H9 (cell line): ENCODE results near the gene NCOA4. TPM values are rescaled to one million over a fixed set of nuclear protein-coding genes. Genes with fewer than 3 reads are reported as not detected.

Source experiments
- DNase-seq: peaks from one replicate; pipeline ENCODE4 v3.0.0-alpha.2; 2017
- H2AFZ ChIP-seq: one replicate; pipeline ENCODE4 v1.6.1; 2013; ENCODE audit warnings: mild to moderate bottlenecking, low read length, control low read depth, moderate library complexity
- H2AK5ac ChIP-seq: 2 replicates; pipeline ENCODE4 v1.6.1; 2013; ENCODE audit warnings: low read length, control low read depth, mixed read lengths; ENCODE audit not compliant: insufficient read length
- H2BK120ac ChIP-seq: one replicate; pipeline ENCODE4 v1.6.1; 2013; ENCODE audit warnings: low read depth, mild to moderate bottlenecking, low read length, control low read depth, inconsistent platforms; ENCODE audit not compliant: poor library complexity, severe bottlenecking
- H2BK12ac ChIP-seq: 2 replicates; pipeline ENCODE4 v1.6.1; 2013; ENCODE audit warnings: low read length, control low read depth, mixed read lengths, low read depth; ENCODE audit not compliant: insufficient read length
- H2BK15ac ChIP-seq: 2 replicates; pipeline ENCODE4 v1.6.1; 2013; ENCODE audit warnings: low read depth, low read length, control low read depth
- H2BK20ac ChIP-seq: one replicate; pipeline ENCODE4 v1.6.1; 2013; ENCODE audit warnings: low read depth, mild to moderate bottlenecking, low read length, control low read depth, inconsistent platforms; ENCODE audit not compliant: poor library complexity, severe bottlenecking
- H2BK5ac ChIP-seq: 2 replicates; pipeline ENCODE4 v1.6.1; 2013; ENCODE audit warnings: low read length, control low read depth, mixed read lengths; ENCODE audit not compliant: insufficient read length
- H3K14ac ChIP-seq: 2 replicates; pipeline ENCODE4 v1.6.1; 2013; ENCODE audit warnings: low read length, control low read depth; ENCODE audit not compliant: insufficient read depth
- H3K18ac ChIP-seq: 2 replicates; pipeline ENCODE4 v1.6.1; 2013; ENCODE audit warnings: low read depth, mild to moderate bottlenecking, mixed read lengths, low read length, control low read depth; ENCODE audit not compliant: insufficient read length
- H3K23ac ChIP-seq: 2 replicates; pipeline ENCODE4 v1.6.1; 2013; ENCODE audit warnings: low read length, control low read depth, mixed read lengths, low read depth; ENCODE audit not compliant: insufficient read length
- H3K23me2 ChIP-seq: 2 replicates; pipeline ENCODE4 v1.6.1; 2013; ENCODE audit warnings: low read depth, mild to moderate bottlenecking, mixed read lengths, low read length, control low read depth; ENCODE audit not compliant: insufficient read length, poor library complexity, severe bottlenecking
- H3K27ac ChIP-seq: 2 replicates; pipeline ENCODE4 v1.5.1; 2013; ENCODE audit warnings: low read length, control low read depth, mixed read lengths, low read depth; ENCODE audit not compliant: insufficient read length
- H3K27me3 ChIP-seq: 2 replicates; pipeline ENCODE4 v1.6.1; 2013; ENCODE audit warnings: low read length, control low read depth, inconsistent platforms; ENCODE audit not compliant: insufficient read depth
- H3K4ac ChIP-seq: 2 replicates; pipeline ENCODE4 v1.6.1; 2013; ENCODE audit warnings: low read depth, mild to moderate bottlenecking, control low read depth, inconsistent platforms, low read length, moderate library complexity
- H3K4me1 ChIP-seq: 2 replicates; pipeline ENCODE4 v1.6.1; 2013; ENCODE audit warnings: low read length, control low read depth, inconsistent platforms; ENCODE audit not compliant: insufficient read depth
- H3K4me2 ChIP-seq: 2 replicates; pipeline ENCODE4 v1.6.1; 2013; ENCODE audit warnings: low read length, control low read depth, mixed read lengths; ENCODE audit not compliant: insufficient read length, insufficient read depth
- H3K56ac ChIP-seq: 2 replicates; pipeline ENCODE4 v1.6.1; 2013; ENCODE audit warnings: low read depth, mild to moderate bottlenecking, mixed read lengths, low read length, control low read depth; ENCODE audit not compliant: insufficient read length
- H3K79me1 ChIP-seq: 2 replicates; pipeline ENCODE4 v1.6.1; 2013; ENCODE audit warnings: low read depth, mild to moderate bottlenecking, moderate library complexity, low read length, control low read depth, inconsistent platforms; ENCODE audit not compliant: insufficient read depth, poor library complexity, severe bottlenecking
- H3K79me2 ChIP-seq: 2 replicates; pipeline ENCODE4 v1.6.1; 2013; ENCODE audit warnings: low read length, control low read depth, inconsistent platforms; ENCODE audit not compliant: insufficient read depth
- H3K9ac ChIP-seq: 2 replicates; pipeline ENCODE4 v1.6.1; 2013; ENCODE audit warnings: low read length, control low read depth, mixed read lengths; ENCODE audit not compliant: insufficient read length; ENCODE audit errors: extremely low read depth
- H3K9me3 ChIP-seq: one replicate; pipeline ENCODE4 v1.6.1; 2013; ENCODE audit warnings: low read depth, low read length, inconsistent platforms; ENCODE audit not compliant: control insufficient read depth
- H3T11ph ChIP-seq: one replicate; pipeline ENCODE4 v1.6.1; 2013; ENCODE audit warnings: mild to moderate bottlenecking, low read length, control low read depth, inconsistent platforms
- H4K20me1 ChIP-seq: one replicate; pipeline ENCODE4 v1.6.1; 2013; ENCODE audit not compliant: control insufficient read depth, insufficient read length, insufficient read depth
- H4K5ac ChIP-seq: 2 replicates; pipeline ENCODE4 v1.6.1; 2013; ENCODE audit warnings: low read depth, mild to moderate bottlenecking, mixed read lengths, low read length, control low read depth; ENCODE audit not compliant: insufficient read length
- H4K8ac ChIP-seq: replicated peaks from 2 replicates; pipeline ENCODE4 v1.6.1; 2013; ENCODE audit warnings: low read length, control low read depth, mixed read lengths, low read depth; ENCODE audit not compliant: insufficient read length
- H4K91ac ChIP-seq: 2 replicates; pipeline ENCODE4 v1.6.1; 2013; ENCODE audit warnings: low read depth, mild to moderate bottlenecking, moderate library complexity, mixed read lengths, low read length, control low read depth; ENCODE audit not compliant: insufficient read length
- H3K27ac Mint-ChIP-seq, 3 experiments: 2 replicates in 2 of 3; 3 replicates in 1 of 3; pipeline ENCODE4 v1.8.0; 2020 to 2021; ENCODE audit warnings: mixed read lengths in 3 of 3, mild to moderate bottlenecking in 1 of 3, moderate library complexity in 1 of 3
- H3K27me3 Mint-ChIP-seq: 2 replicates; pipeline ENCODE4 v1.8.0; 2021; ENCODE audit warnings: low read depth, mild to moderate bottlenecking, moderate library complexity, mixed read lengths
- H3K36me3 Mint-ChIP-seq, 3 experiments: 2 replicates in 2 of 3; 3 replicates in 1 of 3; pipeline ENCODE4 v1.8.0; 2020 to 2021; ENCODE audit warnings: low read depth in 3 of 3, mixed read lengths in 3 of 3; ENCODE audit not compliant: insufficient read depth in 1 of 3
- H3K4me1 Mint-ChIP-seq, 2 experiments: 2 replicates each; pipeline ENCODE4 v1.8.0; 2020; ENCODE audit warnings: mixed read lengths in 2 of 2
- H3K4me3 Mint-ChIP-seq, 2 experiments: 2 replicates in 1 of 2; 3 replicates in 1 of 2; pipeline ENCODE4 v1.8.0; 2020 to 2021; ENCODE audit warnings: mild to moderate bottlenecking in 2 of 2, mixed read lengths in 2 of 2, moderate library complexity in 1 of 2
- H3K9me3 Mint-ChIP-seq, 2 experiments: 2 replicates in 1 of 2; 3 replicates in 1 of 2; pipeline ENCODE4 v1.8.0; 2020; ENCODE audit warnings: mild to moderate bottlenecking in 2 of 2, mixed read lengths in 2 of 2, moderate library complexity in 1 of 2
- WGBS: extraction: QIAGEN DNeasy Blood & Tissue Kit; methylation state at CpG from one replicate; pipeline ENCODE4 v1.1.7; 2013; ENCODE audit warnings: missing lambda C conversion rate, low lambda C conversion rate, mixed read lengths; ENCODE audit not compliant: insufficient read length; ENCODE audit errors: extremely low coverage; 5-methylcytosine and 5-hydroxymethylcytosine counted together
- total RNA-seq: library from RNA; stranded (reverse); gene quantifications from 2 replicates; pipeline ENCODE4 v1.2.1, GENCODE V29; 2021
- TF ChIP-seq, protein P1 (sequence below): fragments of 200-600 bp; sonication (generic); conservative IDR thresholded peaks from 3 replicates; pipeline ENCODE4 v1.8.0; 2021; ENCODE audit warnings: antibody characterized with exemption, mild to moderate bottlenecking

NCOA4 gene
- total RNA-seq, 1 experiment from 2014 or later, result 83.3 TPM

DNA sequence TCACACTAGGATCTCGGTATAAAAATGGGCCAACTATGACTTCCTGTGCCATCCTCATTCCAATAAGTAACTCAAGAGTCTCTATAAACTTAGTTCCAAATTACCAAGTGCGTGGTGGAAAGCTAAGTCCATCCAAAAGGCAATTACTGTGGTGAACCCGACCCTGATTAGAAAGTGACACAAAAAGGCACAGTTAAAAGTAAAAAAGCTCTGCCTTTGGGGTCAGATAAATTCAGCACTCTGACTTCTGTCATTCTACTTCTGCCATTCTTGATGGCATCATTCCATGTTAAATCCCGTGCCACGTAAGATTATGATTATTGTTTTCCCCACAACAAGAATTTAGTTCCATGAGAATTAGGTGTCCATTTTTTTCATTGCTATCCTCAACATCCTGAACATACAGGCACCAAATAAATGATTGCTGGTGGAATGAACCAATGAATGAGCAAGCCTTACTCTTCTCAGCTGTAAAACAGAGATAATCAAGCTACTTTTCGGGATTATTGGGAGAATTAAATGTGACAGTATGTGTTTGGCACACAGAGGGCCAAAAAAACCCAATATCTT lies 877 bp downstream of the NCOA4 start:
- no peaks in the 10 kb centered on the region for H3K27me3 ChIP-seq
- H3K4me2 ChIP-seq, result peak overlapping the region; percentile 56
- peaks cover 3% of the 10 kb centered on the region for H3K23me2 ChIP-seq
- no peak overlapping the region for H3K18ac ChIP-seq
- TF ChIP-seq, protein P1, sequence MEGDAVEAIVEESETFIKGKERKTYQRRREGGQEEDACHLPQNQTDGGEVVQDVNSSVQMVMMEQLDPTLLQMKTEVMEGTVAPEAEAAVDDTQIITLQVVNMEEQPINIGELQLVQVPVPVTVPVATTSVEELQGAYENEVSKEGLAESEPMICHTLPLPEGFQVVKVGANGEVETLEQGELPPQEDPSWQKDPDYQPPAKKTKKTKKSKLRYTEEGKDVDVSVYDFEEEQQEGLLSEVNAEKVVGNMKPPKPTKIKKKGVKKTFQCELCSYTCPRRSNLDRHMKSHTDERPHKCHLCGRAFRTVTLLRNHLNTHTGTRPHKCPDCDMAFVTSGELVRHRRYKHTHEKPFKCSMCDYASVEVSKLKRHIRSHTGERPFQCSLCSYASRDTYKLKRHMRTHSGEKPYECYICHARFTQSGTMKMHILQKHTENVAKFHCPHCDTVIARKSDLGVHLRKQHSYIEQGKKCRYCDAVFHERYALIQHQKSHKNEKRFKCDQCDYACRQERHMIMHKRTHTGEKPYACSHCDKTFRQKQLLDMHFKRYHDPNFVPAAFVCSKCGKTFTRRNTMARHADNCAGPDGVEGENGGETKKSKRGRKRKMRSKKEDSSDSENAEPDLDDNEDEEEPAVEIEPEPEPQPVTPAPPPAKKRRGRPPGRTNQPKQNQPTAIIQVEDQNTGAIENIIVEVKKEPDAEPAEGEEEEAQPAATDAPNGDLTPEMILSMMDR, result no peak
- no peak overlapping the region for H2BK5ac ChIP-seq
- H3K56ac ChIP-seq, result no peak overlapping the region
- Mint-ChIP-seq H3K9me3 (no peaks in the 10 kb centered on the region), H3K4me1 (peaks cover 14 to 22% of the 10 kb centered on the region in 2 experiments), H3K36me3 (no peaks in the 10 kb centered on the region), H3K4me3 (peak overlapping the region; percentile 92), H3K27me3 (0 out of 2 replicates have a peak, but pooled peaks cover 2% of the 10 kb centered on the region), H3K27ac (peak overlapping the region in 2 of 3 experiments; percentile 85 to 92; a peak in 2 of 7 replicates)
- H3K14ac ChIP-seq, result no peak overlapping the region
- no peaks in the 10 kb centered on the region for H3K9me3 ChIP-seq
- no peak overlapping the region for H2AFZ ChIP-seq
- H3K4me1 ChIP-seq, result no peaks in the 10 kb centered on the region
- no peak overlapping the region for H2BK20ac ChIP-seq
- H2BK120ac ChIP-seq, result no peak overlapping the region
- no peak overlapping the region for H4K5ac ChIP-seq
- no peak overlapping the region for H3K27ac ChIP-seq
- no peak overlapping the region for H3K23ac ChIP-seq
- H2BK15ac ChIP-seq, result no peak overlapping the region
- H2AK5ac ChIP-seq, result no peak overlapping the region
- no peak overlapping the region for H3T11ph ChIP-seq
- no CpG with 5 or more reads among the region's 6 CpGs for WGBS
- no peaks in the 10 kb centered on the region for H4K20me1 ChIP-seq
- H2BK12ac ChIP-seq, result no peak overlapping the region
- no peaks in the 10 kb centered on the region; the same call in 1 of the 2 replicates for H3K79me2 ChIP-seq
- H3K79me1 ChIP-seq, result no peaks in the 10 kb centered on the region
- no peak for DNase-seq
- no peak overlapping the region for H3K4ac ChIP-seq
- no peak overlapping the region for H4K8ac ChIP-seq
- H4K91ac ChIP-seq, result no peak overlapping the region
- peak overlapping the region; percentile 74 for H3K9ac ChIP-seq
